AG04450 (cell line): Measurements from ENCODE around the gene WNT8A. TPM values are rescaled to one million over a fixed set of nuclear protein-coding genes. Genes with fewer than 3 reads are reported as not detected.

Experiments
- CTCF ChIA-PET: fragments of 300-600, 350-600 bp; formaldehyde crosslinking; extraction: SDS; loops from one replicate; lab custom pipeline; 2022; ENCODE audit warnings: antibody characterized with exemption, inconsistent platforms; lab: Charles Lee
- POLR2A ChIA-PET: fragments of 350-600 bp; formaldehyde crosslinking; extraction: SDS; loops from one replicate; lab custom pipeline; 2021; ENCODE audit warnings: antibody characterized with exemption, inconsistent platforms; lab: Yijun Ruan, JAX
- DNase-seq: peaks from one replicate; pipeline ENCODE4 v3.0.0-alpha.2; 2011; ENCODE audit warnings: low read depth, low spot score
- H3K27ac ChIP-seq: one replicate; pipeline ENCODE4 v1.5.1; 2012; ENCODE audit warnings: low read depth, low read length, control low read depth
- H3K27me3 ChIP-seq: one replicate; pipeline ENCODE4 v1.6.0; 2012; ENCODE audit warnings: low read length; ENCODE audit not compliant: control insufficient read depth, insufficient read depth
- H3K4me3 ChIP-seq: 2 replicates; pipeline ENCODE4 v1.5.1; 2011; ENCODE audit warnings: mild to moderate bottlenecking, low read depth, low read length, control low read depth
- H3K9me3 ChIP-seq: 2 replicates; pipeline ENCODE4 v1.5.1; 2012; ENCODE audit warnings: low read length; ENCODE audit not compliant: control insufficient read depth, insufficient read depth
- polyA minus RNA-seq: library from RNA; depleted of rRNA, polyadenylated mRNA; stranded (reverse); fragments of >200 nt; gene quantifications from 2 replicates; pipeline ENCODE4 v1.2.3, GENCODE V29; 2011; rRNA and poly(A)+ RNA removed
- polyA plus RNA-seq: library from polyadenylated mRNA; depleted of rRNA; stranded (reverse); fragments of >200 nt; gene quantifications from 2 replicates; pipeline ENCODE4 v1.2.3, GENCODE V29; 2011; rRNA removed
- TF ChIP-seq, protein P1 (sequence below): IDR thresholded peaks from 2 replicates; pipeline ENCODE4 v1.5.1; 2011; ENCODE audit warnings: low read depth, low read length, control low read depth, inconsistent platforms

The WNT8A gene, protein sequence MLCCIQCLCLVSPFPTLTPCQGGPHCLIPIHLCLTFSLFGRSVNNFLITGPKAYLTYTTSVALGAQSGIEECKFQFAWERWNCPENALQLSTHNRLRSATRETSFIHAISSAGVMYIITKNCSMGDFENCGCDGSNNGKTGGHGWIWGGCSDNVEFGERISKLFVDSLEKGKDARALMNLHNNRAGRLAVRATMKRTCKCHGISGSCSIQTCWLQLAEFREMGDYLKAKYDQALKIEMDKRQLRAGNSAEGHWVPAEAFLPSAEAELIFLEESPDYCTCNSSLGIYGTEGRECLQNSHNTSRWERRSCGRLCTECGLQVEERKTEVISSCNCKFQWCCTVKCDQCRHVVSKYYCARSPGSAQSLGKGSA
- polyA plus RNA-seq, result not detected in 2 replicates
- not detected in 2 replicates for polyA minus RNA-seq

DNA sequence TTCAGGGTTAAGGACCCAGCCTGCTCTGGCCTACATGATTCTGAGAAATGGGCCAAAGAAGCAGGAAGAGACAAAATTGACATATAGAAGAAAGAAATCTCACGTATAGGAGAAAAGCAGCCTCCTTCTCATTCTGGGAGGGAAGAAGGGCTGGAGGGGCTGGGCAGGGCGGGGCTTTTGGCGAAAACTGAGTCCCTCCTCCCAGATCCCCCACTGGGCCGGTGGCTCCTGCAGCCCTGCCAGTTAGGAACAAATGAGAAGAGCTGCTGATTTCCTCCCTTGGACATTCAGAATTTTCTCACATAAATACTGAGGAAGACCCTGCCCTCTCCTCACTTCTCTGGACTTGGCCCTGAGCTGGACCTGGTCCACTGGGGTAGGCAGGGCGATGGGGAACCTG is at the start of gene WNT8A:
Gene WNT8A (plus strand): TSS at position 332 of the 400 bp plus-strand sequence. CDS start 95 bp downstream, outside the sequence.
- no peaks in the 10 kb centered on the region for H3K27me3 ChIP-seq
- H3K4me3 ChIP-seq, result no peak within 1 kb of the TSS
- CTCF ChIA-PET, result interaction anchor here (0.9 to 2.2 kb wide), 3 partner anchors 14 to 48 kb away, joined by 3 to 8 read pairs (median 7); no protein-coding TSS in a partner anchor
- H3K9me3 ChIP-seq, result no peaks in the 10 kb centered on the region; the same call in 1 of the 2 replicates
- no peak within 1 kb of the TSS for H3K27ac ChIP-seq
- POLR2A ChIA-PET, result no interaction called here
- TF ChIP-seq, protein P1, sequence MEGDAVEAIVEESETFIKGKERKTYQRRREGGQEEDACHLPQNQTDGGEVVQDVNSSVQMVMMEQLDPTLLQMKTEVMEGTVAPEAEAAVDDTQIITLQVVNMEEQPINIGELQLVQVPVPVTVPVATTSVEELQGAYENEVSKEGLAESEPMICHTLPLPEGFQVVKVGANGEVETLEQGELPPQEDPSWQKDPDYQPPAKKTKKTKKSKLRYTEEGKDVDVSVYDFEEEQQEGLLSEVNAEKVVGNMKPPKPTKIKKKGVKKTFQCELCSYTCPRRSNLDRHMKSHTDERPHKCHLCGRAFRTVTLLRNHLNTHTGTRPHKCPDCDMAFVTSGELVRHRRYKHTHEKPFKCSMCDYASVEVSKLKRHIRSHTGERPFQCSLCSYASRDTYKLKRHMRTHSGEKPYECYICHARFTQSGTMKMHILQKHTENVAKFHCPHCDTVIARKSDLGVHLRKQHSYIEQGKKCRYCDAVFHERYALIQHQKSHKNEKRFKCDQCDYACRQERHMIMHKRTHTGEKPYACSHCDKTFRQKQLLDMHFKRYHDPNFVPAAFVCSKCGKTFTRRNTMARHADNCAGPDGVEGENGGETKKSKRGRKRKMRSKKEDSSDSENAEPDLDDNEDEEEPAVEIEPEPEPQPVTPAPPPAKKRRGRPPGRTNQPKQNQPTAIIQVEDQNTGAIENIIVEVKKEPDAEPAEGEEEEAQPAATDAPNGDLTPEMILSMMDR, result no peak
- no peak for DNase-seq

DNA sequence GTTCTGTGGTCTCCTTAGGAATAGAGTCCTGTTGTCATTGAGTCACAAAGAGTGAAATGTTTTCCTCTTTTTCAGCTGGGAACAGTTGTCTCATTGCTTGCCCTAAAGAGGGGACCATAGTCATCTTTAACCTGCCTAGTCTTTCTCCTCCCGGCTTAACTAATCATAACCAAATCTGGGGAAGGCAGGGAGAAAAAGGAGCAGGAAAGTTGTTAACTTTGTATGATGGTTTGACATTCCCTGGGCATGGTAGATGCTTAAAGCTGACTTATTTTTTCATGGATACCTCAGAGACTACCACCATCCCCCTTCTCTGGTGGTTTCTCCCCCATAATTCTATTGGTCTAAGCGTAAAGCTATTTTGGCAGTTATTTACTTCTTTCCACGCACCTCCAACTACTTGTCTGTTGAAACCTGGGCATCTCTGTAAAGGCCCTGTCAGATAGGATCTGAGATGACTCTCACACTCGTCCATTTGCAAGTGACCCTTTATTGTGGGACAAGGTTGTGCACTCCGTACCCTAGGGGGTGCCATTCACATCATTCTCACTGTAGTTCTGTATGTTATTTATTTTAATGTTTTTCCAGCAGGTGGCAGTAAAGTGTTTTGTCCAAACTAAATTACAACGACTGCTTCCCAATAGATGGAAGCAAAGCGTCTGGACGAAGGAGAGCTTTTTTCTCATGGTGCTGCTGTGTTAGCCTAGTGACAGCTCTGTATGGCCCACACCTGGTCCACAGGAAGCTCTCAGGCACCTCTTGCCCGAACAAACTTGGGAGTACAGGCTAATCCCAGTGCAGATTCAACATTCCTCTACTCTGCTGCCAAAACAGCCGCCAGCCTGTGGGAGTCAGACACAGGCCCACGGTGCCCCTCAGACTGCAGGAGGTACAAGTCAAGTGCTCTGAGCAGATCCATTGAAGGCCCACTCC is 48.0 kb upstream of the WNT8A start:
- Histone ChIP-seq H3K27ac (no peak overlapping the region), H3K9me3 (peaks cover 7% of the 10 kb centered on the region; the same call in 1 of the 2 replicates), H3K4me3 (no peak overlapping the region), H3K27me3 (no peaks in the 10 kb centered on the region)
- TF ChIP-seq, protein P1, result peak; percentile 87
- ChIA-PET POLR2A (no interaction called here), CTCF (interaction anchor here (0.6 to 8.5 kb wide), 52 partner anchors 7 to 401 kb away, joined by 3 to 260 read pairs (median 4); partner anchors contain the start of gene WNT8A)
- peak; percentile 68 for DNase-seq

DNA sequence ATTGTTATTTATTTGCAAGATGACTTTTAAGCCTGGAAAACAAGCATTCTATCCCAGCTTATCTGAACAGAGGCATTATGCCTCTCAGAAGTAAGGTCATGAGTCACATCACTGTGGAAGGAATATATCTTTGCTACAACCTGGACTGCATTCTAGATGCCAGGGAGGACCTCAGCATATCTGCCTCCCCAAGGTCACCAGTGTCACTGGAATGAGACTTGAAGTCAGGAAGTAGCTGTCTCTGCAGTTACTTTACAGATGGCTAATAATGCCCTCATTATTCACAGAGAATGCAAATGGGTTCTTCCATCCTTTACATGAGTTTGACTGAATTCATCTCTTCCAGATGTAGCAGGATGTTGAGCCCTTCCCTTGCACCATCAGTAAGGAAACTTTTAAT is 46.6 kb upstream of the WNT8A start:
- H3K27ac ChIP-seq, result no peak overlapping the region
- peaks cover 6% of the 10 kb centered on the region; the same call in 1 of the 2 replicates for H3K9me3 ChIP-seq
- ChIA-PET POLR2A (no interaction called here), CTCF (interaction anchor here (1.6 to 8.5 kb wide), 4 partner anchors 15 to 95 kb away, joined by 4 to 260 read pairs (median 53); no protein-coding TSS in a partner anchor)
- no peaks in the 10 kb centered on the region for H3K27me3 ChIP-seq
- no peak for DNase-seq
- H3K4me3 ChIP-seq, result no peak overlapping the region
- TF ChIP-seq, protein P1, result no peak

DNA sequence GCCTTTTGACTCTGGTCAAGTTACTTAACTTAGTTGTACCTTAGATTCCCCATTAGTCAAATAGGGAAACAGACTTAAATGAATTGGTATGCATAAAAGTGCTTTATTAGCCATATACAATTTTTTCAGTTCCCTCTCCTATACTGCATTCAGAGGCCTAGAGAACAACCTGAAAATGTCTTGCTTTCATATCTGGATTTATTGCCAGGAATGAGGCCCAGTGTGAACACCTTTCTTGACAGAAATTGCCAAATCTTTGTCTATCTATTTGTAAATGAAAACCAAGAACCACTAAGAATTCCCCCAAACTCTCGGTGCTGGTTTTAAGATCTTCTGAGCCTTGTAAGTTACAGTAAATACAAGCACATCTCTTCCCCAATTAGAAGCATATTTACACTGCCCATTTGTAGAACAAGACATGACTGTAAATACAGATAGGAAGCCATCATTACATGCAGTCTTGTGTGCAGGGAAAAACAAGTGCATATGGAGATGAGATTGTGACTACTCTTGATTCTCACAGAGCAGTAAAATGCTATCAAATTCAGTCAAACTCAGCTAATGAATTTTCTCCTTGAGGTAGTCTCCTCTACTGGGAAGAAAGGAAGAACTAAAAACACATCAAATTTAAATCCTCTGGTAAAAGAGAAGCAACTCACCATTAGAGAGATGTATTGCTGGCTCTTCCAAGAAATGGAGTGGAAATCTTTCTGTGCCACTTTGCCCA is 45.8 kb upstream of the WNT8A start:
- POLR2A ChIA-PET, result no interaction called here
- DNase-seq, result no peak
- Histone ChIP-seq H3K4me3 (no peak overlapping the region), H3K27me3 (no peaks in the 10 kb centered on the region), H3K9me3 (no peaks in the 10 kb centered on the region), H3K27ac (no peak overlapping the region)
- TF ChIP-seq, protein P1, result no peak
- CTCF ChIA-PET, result interaction anchor here (0.5 to 8.5 kb wide), 6 partner anchors 21 to 102 kb away, joined by 3 to 260 read pairs (median 7); no protein-coding TSS in a partner anchor
